ENCODE measurements around the gene KCTD1. TPM values are rescaled to one million over a fixed set of nuclear protein-coding genes. Genes with fewer than 3 reads are reported as not detected.

KCTD1 gene
- total and polyA plus RNA-seq, 2 of the 8 experiments (the other 6 are each of a cell fraction or from before 2014, with no cell fraction given), result 7.7 to 14.0 TPM

DNA sequence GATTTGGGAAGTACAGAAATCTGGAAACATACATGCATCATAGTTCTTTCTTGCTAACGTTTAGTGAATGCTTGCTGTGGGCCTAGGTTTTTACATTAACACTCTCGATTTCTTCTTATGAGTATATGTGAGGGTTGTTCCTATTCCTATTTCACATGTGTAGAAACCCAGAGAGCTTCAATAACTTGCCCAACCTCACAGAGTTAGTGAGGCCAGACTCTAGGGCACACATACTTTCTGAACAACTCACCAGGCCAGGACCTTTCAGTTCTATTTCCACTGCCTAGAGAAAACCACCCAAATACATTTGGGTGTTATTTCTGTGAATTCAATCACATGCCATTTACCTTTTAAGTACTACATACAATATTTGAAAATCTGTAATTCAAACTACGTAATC lies 8.2 kb upstream of the KCTD1 start:
- TF ChIP-seq EP300 (IDR thresholded peaks at IDR 0.05; ENCODE audit: borderline replicate concordance in 1 of 2, low read depth in 2 of 2, low read length in 2 of 2), result no peak
- no peak for TF ChIP-seq KDM5A (IDR thresholded peaks at IDR 0.05; ENCODE audit: low read length)
- no peak for TF ChIP-seq SP2 (IDR thresholded peaks at IDR 0.05; ENCODE audit: low read length)
- no peak for TF ChIP-seq RAD21 (IDR thresholded peaks at IDR 0.05 in 1 of 2, conservative IDR thresholded peaks at IDR 0.05 in 1 of 2; ENCODE audit: low read depth in 2 of 2, low read length in 2 of 2)
- no peak for TF ChIP-seq SRF (IDR thresholded peaks at IDR 0.05; ENCODE audit: low read depth, low read length)
- no peak for TF ChIP-seq RXRA (IDR thresholded peaks at IDR 0.05; ENCODE audit: insufficient read depth, low read depth, low read length)
- DNase-seq (ENCODE audit: low read depth in 1 of 2, low spot score in 2 of 2) (no peak), FAIRE-seq (no peak)
- ChIA-PET CTCF (ENCODE audit: partially characterized antibody) (interaction anchor here (1.0 to 2.4 kb wide), 4 partner anchors 11 to 98 kb away, joined by 3 to 7 read pairs (median 3); no protein-coding TSS in a partner anchor), POLR2A (ENCODE audit: partially characterized antibody) (no interaction called here)
- Histone ChIP-seq H3K14ac (ENCODE audit: insufficient read length) (no peak overlapping the region), H3K23ac (ENCODE audit: insufficient read length) (no peak overlapping the region), H3K23me2 (ENCODE audit: low read depth, low read length) (no peaks in the 10 kb centered on the region), H4K91ac (replicated peaks; ENCODE audit: insufficient read length, low read length) (no peak overlapping the region), H3K18ac (ENCODE audit: extremely low read depth, low read length) (no peak overlapping the region), H3K27me3 (replicated peaks in 1 of 4; ENCODE audit: control insufficient read depth in 3 of 4, extremely low read depth in 1 of 4, insufficient read depth in 3 of 4, low read length in 3 of 4) (peaks cover 5 to 15% (median 11%) of the 10 kb centered on the region in 4 experiments), H3K4me2 (ENCODE audit: insufficient read depth in 1 of 2, low read depth in 2 of 2, low read length in 2 of 2) (no peak overlapping the region), H2AK5ac (ENCODE audit: low read depth, low read length) (no peak overlapping the region), H3K56ac (replicated peaks; ENCODE audit: insufficient read length, low read depth, low read length) (no peak overlapping the region), H2BK20ac (ENCODE audit: low read length) (no peak overlapping the region), H2BK120ac (replicated peaks; ENCODE audit: low read depth, low read length) (no peak overlapping the region), H3K9ac (replicated peaks in 1 of 4; ENCODE audit: extremely low read depth in 1 of 4, low read depth in 3 of 4, low read length in 3 of 4) (no peak overlapping the region), H4K8ac (ENCODE audit: extremely low read depth, insufficient read depth, low read length) (no peak overlapping the region), H3K4ac (replicated peaks; ENCODE audit: insufficient read length, low read depth, low read length) (no peak overlapping the region), H2BK5ac (ENCODE audit: low read depth, low read length) (no peak overlapping the region), H3K9me3 (ENCODE audit: insufficient read depth in 2 of 2, low read depth in 1 of 2, low read length in 1 of 2) (no peaks in the 10 kb centered on the region), H3K79me1 (ENCODE audit: low read depth, low read length) (no peaks in the 10 kb centered on the region), H4K20me1 (replicated peaks in 1 of 2; ENCODE audit: control insufficient read depth in 1 of 2, insufficient read depth in 2 of 2, low read length in 2 of 2) (no peaks in the 10 kb centered on the region), H3K79me2 (ENCODE audit: control insufficient read depth in 1 of 2, insufficient read depth in 2 of 2, low read length in 2 of 2) (no peaks in the 10 kb centered on the region), H4K5ac (ENCODE audit: insufficient read length, low read depth, low read length) (no peak overlapping the region), H3K4me1 (replicated peaks in 1 of 4; ENCODE audit: control insufficient read depth in 3 of 4, insufficient read depth in 4 of 4, low read length in 3 of 4) (no peaks in the 10 kb centered on the region; a peak in 1 of 7 replicates), H3K36me3 (ENCODE audit: control insufficient read depth in 2 of 4, insufficient read depth in 4 of 4, low read length in 3 of 4) (no peaks in the 10 kb centered on the region), H3K4me3 (ENCODE audit: extremely low read depth in 1 of 4, insufficient read depth in 2 of 4, low read depth in 3 of 4, low read length in 4 of 4) (no peak overlapping the region), H3K27ac (ENCODE audit: low read depth, low read length) (no peak overlapping the region), H2AFZ (ENCODE audit: low read length) (no peak overlapping the region), H2BK15ac (ENCODE audit: low read length) (no peak overlapping the region), H2BK12ac (ENCODE audit: low read depth, low read length) (no peak overlapping the region)
- WGBS, 2 experiments (ENCODE audit: extremely low coverage in 1 of 2, insufficient coverage in 1 of 2, insufficient read length in 1 of 2, insufficient replicate concordance in 2 of 2, low coverage in 1 of 2, low lambda C conversion rate in 2 of 2, missing lambda C conversion rate in 1 of 2), result 83% methylated on average over 3 of the region's 3 CpGs; no CpG with 5 or more reads in 1 of the 2 experiments

All from H1 (cell line).